ENCODE results near the gene SYT15. TPM values are rescaled to one million over a fixed set of nuclear protein-coding genes. Genes with fewer than 3 reads are reported as not detected.

Gene SYT15
- total and polyA plus RNA-seq, 2 of the 4 experiments (the other 2 are of a cell fraction): 0.54 to 0.68 TPM

DNA sequence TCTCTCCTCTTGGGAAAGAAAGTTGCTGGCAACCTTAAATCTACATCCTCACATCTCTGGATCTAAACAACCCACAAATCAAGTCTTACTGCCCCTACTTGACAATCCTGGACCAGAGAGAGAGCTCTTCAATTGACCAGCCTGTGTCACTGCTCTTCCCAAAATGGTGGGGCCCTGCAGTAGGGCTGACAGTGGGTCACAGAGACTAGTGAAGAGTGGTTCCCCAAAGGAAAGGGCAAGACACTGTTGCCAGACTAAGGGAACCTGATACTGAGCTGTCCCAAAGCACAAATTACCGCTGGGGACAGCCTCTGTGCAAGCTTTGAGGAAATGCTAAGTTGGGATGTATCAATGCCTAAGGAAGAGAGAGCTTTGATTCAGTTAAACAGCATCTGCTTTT lies 18.0 kb upstream of the SYT15 start:
- 83% methylated on average over 1 of the region's 1 CpG; no CpG with 5 or more reads in 1 of the 2 experiments for WGBS, 2 experiments (ENCODE audit: extremely low coverage in 2 of 2, insufficient read length in 1 of 2)
- H2AFZ ChIP-seq (replicated peaks; ENCODE audit: low read length, poor library complexity): no peak overlapping the region
- H3K23ac ChIP-seq (ENCODE audit: low read depth, low read length): no peak overlapping the region
- DNase-seq (no peak), ATAC-seq (ENCODE audit: low read depth) (no peak)
- H3K4me2 ChIP-seq (ENCODE audit: low read depth, low read length): no peak overlapping the region
- no peak overlapping the region for H3K4me3 ChIP-seq (ENCODE audit: insufficient read depth, low read depth, low read length)
- no peaks in the 10 kb centered on the region for H3K9me1 ChIP-seq (ENCODE audit: insufficient read depth, low read length)
- H3K27ac ChIP-seq (ENCODE audit: insufficient read depth, low read length): no peak overlapping the region
- no peak overlapping the region for H2AK5ac ChIP-seq (ENCODE audit: low read depth, low read length)
- no peak overlapping the region for H3K18ac ChIP-seq (ENCODE audit: low read depth, low read length)
- no peak overlapping the region for H4K5ac ChIP-seq (ENCODE audit: low read depth, low read length)
- H3K4me1 ChIP-seq (ENCODE audit: control insufficient read depth, insufficient read depth, low read length): no peaks in the 10 kb centered on the region; the same call in 1 of the 2 replicates
- dilution Hi-C loops (cut with HindIII; ENCODE audit: low sequenced_read_pairs, unreplicated experiment): no loop called here
- H3K56ac ChIP-seq (ENCODE audit: extremely low read depth, insufficient read depth, low read length): no peak overlapping the region
- no peak overlapping the region for H2BK20ac ChIP-seq (ENCODE audit: low read depth, low read length)
- H3K27me3 ChIP-seq (ENCODE audit: control insufficient read depth, insufficient read depth, low read length): peaks cover 46% of the 10 kb centered on the region
- intact Hi-C loops (cut with micrococcal nuclease): no loop called here
- H2BK15ac ChIP-seq (ENCODE audit: low read depth, low read length): no peak overlapping the region
- no TSS peak for BruUV-seq (replicated peaks)
- H2BK120ac ChIP-seq (ENCODE audit: low read depth, low read length): no peak overlapping the region
- no peak overlapping the region for H4K91ac ChIP-seq (ENCODE audit: insufficient read depth, low read depth, low read length)
- POLR2A ChIA-PET (ENCODE audit: unreplicated experiment): no interaction called here
- no peak overlapping the region for H4K8ac ChIP-seq (ENCODE audit: low read depth in 2 of 2, low read length in 2 of 2)
- CTCF ChIA-PET: interaction anchor here (0.6 to 0.7 kb wide), 2 partner anchors 1651 to 1730 kb away, joined by 3 read pairs; no protein-coding TSS in a partner anchor
- no peak overlapping the region for H2BK5ac ChIP-seq (ENCODE audit: low read depth, low read length, poor library complexity, severe bottlenecking)
- no peak overlapping the region for H3K9ac ChIP-seq (ENCODE audit: low read depth, low read length)
- H3K4ac ChIP-seq (ENCODE audit: low read depth, low read length): no peak overlapping the region
- no peaks in the 10 kb centered on the region for H3K9me3 ChIP-seq (ENCODE audit: control insufficient read depth, insufficient read depth, low read length)
- no peak overlapping the region for H2AK9ac ChIP-seq (replicated peaks; ENCODE audit: low read depth, low read length, poor library complexity)
- H4K20me1 ChIP-seq (ENCODE audit: insufficient read depth, low read length): no peaks in the 10 kb centered on the region
- H3K14ac ChIP-seq (replicated peaks; ENCODE audit: low read depth, low read length): no peak overlapping the region
- in situ Hi-C loops (cut with MboI; ENCODE audit: low sequenced_read_pairs): no loop called here
- H3K36me3 ChIP-seq (ENCODE audit: control insufficient read depth, insufficient read depth, low read length): no peaks in the 10 kb centered on the region
- TF ChIP-seq FOS (IDR thresholded peaks at IDR 0.05; ENCODE audit: low read depth, low read length): no peak
- TF ChIP-seq RFX5 (IDR thresholded peaks at IDR 0.05; ENCODE audit: low read depth, low read length): no peak
- TF ChIP-seq BHLHE40 (IDR thresholded peaks at IDR 0.05; ENCODE audit: low read depth, low read length): no peak
- no peak for TF ChIP-seq CEBPB (IDR thresholded peaks at IDR 0.05; ENCODE audit: low read depth, low read length)
- TF ChIP-seq CTCF (conservative IDR thresholded peaks at IDR 0.05; ENCODE audit: low read depth, low read length): no peak
- TF ChIP-seq ELK1 (IDR thresholded peaks at IDR 0.05; ENCODE audit: borderline replicate concordance, low read depth, low read length): no peak
- no peak for TF ChIP-seq USF2 (IDR thresholded peaks at IDR 0.05; ENCODE audit: low read depth, low read length)
- TF ChIP-seq RCOR1 (IDR thresholded peaks at IDR 0.05; ENCODE audit: insufficient replicate concordance, low read length): no peak
- TF ChIP-seq MXI1 (IDR thresholded peaks at IDR 0.05; ENCODE audit: borderline replicate concordance, low read depth, low read length): no peak
- TF ChIP-seq NFE2L2 (IDR thresholded peaks at IDR 0.05; ENCODE audit: low read depth, low read length): no peak
- no peak for TF ChIP-seq MAFK (IDR thresholded peaks at IDR 0.05; ENCODE audit: low read depth, low read length)
- TF ChIP-seq MAZ (IDR thresholded peaks at IDR 0.05; ENCODE audit: borderline replicate concordance, low read depth, low read length): no peak
- no peaks in the 10 kb centered on the region for H3K79me1 ChIP-seq (ENCODE audit: low read depth in 1 of 2, low read length in 2 of 2)

Measured in IMR-90 (cell line).